ENCODE results near the gene PPP2R2D. TPM values are rescaled to one million over a fixed set of nuclear protein-coding genes. Genes with fewer than 3 reads are reported as not detected.
"Not testable (repeated sequence)": the region's sequence is repeated elsewhere in the genome, so short reads cannot be mapped to it uniquely, and the experiment has no call there.

PPP2R2D gene
- polyA plus RNA-seq, 1 donor: 49.5 TPM

DNA sequence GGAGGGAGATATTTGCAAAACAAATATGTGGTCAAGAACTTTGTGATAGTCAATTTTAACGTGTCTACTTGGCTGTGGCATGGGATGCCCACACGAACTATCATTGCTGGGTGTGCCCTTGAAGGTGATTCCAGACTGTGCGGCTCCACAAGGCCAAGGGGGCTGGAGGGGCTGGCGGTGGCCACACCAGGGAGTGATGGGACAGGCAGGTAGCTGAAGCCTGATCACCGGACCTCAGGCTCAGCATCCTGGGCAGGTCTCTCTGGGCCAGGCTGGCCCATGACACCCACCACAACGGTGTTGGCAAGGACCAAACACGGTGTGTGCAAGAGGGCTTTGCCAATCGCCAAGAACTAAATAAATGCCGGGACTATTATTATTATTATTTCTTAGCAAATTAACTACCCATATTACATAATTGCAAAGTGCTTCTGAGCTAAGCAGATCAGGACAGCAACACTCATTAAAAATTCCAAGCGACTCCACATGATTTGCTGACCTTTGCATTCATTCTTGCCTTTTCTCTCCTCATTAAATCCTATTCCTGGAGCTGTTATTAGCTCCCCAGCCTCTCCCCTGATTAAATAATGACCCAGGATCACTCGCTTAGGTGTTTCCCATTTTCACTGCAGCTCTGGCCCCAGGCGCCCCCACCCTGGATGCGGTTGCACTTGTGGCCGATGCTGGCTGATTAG, 35.4 kb upstream of the PPP2R2D start:
- no peak for DNase-seq

DNA sequence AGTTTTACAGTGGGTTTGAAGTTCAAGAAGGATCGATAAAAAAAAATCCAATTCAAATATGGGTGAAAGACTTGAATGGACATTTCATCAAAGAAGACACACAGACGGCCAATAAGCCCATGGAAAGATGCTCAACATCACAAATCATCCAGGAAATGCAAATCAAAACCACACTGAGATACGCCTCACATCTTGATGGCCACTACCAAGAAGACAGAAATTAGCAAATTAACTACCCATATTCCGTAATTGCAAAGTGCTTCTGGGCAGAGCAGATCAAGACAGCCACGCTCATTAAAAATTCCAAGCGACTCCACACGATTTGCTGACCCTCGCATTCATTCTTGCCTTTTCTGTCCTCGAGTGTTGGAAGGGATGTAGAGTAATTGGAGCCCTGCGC, 34.1 kb upstream of the PPP2R2D start:
- DNase-seq: no peak

DNA sequence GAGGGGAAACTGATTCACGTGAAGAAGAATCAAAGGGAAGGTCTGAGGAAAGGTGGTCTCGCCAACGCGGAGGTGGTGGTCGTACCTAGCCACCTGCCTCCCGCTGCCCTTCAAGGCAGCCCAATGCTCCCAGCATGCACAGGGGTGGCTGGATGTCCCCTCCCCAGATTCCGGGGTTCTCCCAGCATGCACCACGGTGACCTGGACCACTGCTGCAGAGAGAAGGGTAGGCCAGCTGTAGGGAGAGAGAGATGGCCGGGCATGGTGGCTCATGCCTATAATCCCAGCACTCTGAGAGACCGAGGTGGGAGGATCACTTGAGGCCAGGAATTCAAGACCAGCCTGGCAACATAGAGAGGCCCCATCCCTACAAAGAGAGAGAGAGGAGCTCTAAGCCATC, 32.4 kb upstream of the PPP2R2D start:
- no peak for DNase-seq

DNA sequence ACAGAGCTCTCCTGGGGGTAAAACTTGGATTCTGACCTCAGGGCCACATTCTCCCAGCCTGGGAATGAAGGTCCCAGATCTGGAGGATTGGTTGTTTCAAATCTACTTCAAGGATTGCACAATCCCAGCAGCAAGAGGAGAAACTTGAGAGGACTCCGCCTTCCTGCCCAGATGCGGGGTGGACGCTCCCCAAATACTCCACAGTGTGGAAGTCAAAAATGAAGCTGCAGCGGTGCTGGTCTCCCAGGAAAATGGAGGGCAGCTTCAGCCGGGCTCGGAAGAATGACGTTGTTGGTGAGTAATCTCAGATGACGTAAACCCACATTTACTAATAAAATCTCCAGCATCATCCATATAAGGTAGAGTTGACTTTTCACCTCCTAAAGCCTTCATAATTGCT, 31.5 kb upstream of the PPP2R2D start:
- DNase-seq: no peak

DNA sequence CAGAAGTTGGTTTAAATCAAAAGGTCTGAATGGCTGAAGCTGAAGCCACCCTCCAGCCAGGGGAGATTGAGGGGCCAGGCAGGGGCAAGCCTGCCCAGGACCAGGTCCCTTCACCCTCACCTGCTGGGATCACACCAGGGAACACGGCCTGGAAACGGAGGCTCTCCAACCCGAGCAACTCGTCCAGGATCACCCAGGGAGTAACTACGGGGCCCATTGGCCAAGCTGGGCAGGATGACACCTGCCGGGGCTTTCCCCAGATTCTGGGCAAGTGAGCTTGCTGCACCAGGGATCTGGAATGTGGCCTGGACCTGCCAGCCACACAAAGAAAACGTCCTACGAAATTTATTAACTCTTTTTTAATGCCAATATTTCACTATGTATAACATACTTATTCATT, 30.4 kb upstream of the PPP2R2D start:
- no peak for DNase-seq

DNA sequence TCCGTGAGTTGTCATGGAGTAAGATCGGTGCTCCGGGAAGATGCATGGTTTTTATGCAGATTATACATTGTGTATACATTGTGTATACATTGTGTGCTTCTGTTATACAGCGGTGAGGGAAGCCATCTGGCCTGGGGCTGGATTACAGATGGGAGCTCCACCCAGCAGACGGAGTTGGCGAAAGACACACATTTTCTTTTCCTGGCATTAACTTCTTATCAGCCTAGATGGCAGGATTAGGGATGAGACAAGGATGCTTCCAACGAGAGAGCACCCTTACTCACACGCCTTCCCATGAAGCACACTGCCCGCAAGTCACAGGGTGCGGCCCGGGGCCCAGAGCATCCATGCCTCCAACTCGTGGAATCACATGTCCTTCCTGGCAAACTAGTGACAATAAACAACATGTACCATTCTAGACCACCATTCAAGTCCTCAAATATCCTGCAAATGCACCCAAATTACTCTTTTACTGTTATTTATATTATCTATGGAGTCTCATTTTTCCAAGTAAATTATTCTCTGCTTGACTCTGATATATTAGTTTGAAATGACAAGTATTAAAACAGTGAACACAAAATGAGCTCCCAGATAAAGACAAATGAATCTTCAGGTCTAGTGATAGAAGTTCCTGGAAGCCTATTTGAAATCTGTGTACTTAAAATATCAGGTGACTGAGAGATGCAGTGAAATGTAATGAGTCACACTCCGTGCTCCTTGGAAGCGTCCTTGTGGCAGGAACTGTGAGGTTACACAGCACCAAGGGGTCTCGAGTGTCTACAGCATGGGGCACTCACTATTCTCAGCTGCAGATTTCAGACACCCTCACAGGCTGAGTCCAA, 29.8 kb upstream of the PPP2R2D start:
- DNase-seq: no peak

DNA sequence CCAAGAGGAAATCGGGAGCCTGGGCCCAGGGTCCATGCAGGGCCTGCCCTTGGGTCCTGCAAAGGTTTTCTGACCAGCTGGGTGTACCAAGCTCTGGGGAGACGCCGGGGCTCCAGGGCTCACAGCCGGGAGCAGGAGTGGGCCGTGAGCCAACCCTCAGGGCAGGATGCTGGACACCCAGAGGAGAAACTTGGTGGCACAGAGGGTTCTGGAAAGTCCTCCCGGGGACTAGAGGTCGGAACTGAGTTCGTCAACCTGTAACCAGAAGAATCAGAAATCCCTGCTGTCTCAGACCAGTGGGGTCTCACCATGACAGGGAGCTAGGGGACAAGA, 29.2 kb upstream of the PPP2R2D start:
- no peak for DNase-seq

DNA sequence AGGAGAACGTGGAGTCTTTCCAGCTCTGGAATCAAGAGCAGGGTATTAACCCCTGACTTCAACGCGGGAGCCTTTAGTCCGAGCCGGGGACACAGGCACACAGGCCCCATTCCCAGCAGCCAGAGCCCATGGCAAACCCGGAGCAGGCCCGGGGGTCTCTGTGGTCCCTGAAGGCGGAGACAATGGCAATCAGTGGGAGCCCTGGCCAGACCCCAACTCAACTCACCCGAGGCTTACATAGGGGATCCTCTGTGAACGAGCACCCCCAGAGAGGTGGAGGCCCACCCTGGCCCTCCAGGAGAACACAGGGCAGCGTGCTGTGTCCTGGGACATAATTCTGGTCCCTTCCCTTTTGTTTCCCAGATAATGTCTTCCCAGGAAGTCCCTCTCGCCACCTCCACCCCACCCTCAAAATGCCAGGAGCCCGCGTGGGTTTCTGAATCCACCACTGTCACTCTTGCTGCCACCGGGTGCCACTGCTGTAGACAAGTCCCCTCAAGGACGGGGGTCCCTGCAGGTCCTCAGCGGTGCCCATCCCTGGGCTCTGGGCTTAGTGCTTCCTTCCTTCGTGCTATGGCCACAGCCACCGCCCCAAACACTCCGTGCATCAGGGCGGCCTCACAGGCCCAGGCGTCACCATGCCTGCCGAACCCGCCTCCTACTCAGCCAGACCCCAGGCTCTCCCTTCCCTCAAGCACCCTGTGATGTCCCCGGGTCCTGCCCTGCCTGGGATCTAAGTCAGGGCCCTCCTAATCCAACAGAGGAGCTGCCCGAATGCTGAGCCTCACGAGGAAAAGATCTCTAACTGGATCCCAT, 28.6 kb upstream of the PPP2R2D start:
- no peak for DNase-seq

DNA sequence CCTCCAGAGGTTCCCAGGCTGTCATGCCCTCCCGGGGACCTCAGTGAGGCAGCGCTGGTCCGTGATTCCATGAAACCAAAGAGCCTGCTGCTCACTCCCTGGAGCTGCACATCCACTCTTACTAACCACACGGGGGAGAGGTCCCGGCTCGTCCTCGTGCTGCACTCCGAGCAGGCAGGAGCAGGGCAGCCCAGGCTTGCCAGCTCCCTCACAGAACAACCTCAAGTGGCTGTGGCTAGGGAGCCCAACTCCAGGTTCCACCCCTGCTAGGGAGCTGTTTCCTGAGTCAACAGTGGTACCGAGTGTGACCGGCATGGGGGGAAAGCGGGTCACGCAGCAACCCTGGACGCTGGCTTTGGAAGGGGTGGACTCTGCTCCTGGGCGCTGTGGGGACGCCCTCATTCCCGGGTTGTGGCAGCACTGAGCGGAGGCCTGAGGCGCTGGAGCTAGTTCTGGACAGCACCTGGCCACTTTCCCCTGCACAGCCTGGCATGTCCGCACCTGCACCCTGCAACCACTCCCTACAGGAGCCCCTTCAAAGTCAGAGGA, 27.9 kb upstream of the PPP2R2D start:
- DNase-seq: no peak

DNA sequence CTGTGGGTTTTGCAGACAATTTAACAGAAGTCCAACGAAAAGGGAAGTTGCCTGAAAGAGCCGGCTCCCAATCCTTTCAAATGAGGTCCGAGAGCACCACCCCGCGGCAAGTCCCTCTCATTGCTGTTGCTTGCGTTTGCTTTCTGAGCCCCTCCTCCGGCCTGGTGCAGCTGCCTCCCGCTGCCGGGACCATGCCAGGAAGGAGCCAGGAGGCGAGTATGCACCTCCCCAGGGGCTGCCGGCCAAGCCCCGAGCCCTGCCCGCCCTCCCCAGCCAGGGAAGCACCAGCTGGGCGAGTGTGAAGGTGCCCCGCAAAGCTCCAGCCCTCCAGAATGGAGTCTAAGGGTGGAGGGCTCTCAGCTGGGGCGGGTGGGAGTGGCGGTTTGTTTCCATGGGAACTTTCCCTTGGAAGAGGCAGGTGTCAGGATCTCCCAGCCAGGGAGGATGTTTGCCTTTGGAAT, 25.8 kb upstream of the PPP2R2D start:
- peak; percentile 88 for DNase-seq

DNA sequence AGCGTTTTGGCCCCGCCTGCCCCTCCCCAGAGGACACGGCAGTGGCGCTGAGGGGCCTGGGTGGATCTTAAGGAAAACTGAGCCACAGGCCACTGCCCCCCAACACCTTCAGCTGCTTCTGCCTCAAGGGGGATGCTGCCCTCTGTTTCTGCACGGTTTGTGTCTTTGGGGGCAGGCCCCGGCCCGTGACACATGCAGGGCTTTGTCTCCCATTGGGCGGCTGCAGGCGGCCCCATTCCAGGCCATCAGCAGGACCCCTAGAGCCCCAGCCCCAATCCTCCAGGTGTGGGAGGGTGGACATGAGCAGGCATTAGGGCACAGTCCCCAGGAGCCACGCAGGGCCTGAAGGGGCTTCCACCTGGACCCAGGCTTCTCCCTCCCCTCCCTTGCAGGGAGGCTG, 25.3 kb upstream of the PPP2R2D start:
- DNase-seq: no peak

DNA sequence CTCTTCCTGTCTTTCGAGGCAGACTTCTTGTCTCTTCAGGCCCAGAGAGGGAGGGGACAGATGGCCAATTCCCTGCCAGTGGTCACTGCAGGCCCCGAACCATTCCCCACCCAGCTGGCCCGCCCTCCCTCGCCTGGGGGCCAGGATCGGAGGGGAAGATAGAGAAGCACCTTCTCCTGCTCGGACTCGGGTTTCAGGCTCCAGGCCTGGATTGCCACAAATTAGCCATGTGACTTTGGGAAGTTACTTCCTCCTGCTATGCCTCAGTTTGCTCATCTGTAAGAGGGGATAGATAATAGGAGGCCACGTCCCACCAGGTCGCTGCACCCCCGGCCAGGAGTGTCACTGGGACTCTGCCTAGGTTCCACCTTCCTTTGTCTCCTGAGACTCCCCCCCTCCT, 24.8 kb upstream of the PPP2R2D start:
- no peak for DNase-seq

DNA sequence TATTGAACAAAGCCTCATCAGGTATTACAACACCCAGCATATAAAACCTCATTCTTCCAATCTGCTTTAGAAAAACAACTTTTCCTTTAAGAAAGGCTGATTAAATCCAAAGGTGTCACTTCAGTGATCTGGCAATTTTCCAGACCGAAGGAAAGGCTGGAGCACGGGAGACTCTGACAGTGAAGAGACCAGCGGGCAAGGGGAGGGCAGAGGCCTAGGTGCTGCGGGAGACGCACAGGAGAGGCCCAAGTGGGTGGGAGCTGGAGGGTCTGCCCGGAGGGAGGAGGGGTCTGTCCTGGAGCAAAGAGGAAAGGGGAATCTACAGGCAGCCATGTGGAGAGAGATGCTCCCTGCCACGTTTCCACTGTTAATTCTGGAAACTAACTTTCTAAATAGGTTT, 24.3 kb upstream of the PPP2R2D start:
- no peak for DNase-seq

DNA sequence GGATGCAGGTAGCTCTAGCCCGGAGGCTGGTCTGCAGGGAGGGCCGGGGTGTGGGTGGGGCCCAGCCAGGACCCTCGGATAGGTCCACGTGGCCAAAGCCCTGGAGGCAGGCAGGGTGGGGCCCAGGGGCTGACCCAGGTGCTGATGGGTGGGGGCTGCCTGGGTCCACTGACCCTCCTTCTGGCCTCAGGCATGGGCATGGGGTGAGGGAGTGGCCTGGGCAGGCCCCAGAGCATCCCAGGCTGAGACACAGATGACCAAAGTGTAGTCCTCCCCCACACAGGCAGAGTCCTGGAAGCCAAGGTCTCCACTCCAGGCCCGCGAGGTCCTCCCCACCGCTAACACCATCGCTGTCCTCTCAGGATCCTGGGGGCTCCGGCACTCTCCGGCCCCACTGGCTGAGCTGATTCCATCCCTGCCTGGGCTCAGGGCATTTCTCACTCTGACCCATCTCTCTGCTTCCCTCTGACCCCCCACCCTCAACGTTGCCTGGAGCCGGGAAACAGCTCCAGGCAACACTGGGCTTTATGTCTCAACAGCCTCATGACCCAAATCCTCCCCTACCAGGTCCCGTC, 20.7 kb upstream of the PPP2R2D start:
- no peak for DNase-seq

DNA sequence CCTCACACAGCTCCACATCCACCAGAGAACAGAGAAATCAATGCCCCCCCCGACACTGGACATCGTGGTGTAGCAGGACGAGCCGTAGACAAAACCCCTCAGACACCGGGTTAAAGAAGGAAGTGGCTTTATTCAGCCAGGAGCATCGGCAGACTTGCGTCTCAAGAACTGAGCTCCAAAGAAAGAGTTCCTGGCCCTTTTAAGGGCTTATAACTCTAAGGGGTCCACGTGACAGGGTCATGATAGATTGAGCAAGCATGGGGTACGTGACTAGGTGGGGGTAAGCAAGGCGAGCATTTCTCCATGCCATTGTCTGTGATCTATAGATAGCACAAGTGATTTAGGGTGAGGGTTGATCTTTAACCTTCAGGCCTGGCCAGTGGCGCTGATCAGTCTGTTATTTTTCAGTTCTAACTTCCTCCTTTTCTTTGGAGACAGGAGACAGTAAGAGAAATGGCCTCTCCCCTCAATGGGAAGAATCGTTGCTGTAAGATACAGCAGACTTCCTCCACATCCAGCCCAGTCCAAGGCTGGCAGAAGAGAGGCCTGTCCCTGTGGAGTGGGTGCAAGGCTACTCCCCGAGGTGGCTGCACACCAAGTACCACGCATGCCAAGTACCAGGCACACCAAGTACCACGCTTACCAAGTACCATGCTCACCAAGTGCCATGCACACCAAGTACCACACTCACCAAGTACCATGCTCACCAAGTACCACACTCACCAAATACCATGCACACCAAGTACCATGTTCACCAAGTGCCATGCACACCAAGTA, 19.5 kb upstream of the PPP2R2D start:
- DNase-seq: no peak

DNA sequence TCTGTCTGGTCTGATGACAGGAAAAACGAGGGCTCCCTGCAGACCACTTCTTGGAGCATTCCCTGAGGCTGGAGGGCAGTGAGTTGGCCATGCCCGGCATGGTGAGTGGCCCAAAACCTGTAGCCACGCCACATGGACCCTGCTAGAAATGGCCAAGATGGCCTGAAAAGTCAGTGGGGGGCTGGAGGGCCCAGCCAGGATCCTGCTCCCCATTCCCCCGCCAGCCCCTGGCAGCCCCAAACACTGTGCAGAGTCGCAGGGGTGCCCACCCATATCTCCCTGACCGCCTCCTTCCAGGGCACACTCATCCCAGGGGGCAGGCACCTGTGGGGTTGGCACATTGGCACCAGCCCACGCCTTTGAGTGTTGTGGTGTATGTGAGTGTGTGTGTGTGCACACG, 18.7 kb upstream of the PPP2R2D start:
- no peak for DNase-seq

DNA sequence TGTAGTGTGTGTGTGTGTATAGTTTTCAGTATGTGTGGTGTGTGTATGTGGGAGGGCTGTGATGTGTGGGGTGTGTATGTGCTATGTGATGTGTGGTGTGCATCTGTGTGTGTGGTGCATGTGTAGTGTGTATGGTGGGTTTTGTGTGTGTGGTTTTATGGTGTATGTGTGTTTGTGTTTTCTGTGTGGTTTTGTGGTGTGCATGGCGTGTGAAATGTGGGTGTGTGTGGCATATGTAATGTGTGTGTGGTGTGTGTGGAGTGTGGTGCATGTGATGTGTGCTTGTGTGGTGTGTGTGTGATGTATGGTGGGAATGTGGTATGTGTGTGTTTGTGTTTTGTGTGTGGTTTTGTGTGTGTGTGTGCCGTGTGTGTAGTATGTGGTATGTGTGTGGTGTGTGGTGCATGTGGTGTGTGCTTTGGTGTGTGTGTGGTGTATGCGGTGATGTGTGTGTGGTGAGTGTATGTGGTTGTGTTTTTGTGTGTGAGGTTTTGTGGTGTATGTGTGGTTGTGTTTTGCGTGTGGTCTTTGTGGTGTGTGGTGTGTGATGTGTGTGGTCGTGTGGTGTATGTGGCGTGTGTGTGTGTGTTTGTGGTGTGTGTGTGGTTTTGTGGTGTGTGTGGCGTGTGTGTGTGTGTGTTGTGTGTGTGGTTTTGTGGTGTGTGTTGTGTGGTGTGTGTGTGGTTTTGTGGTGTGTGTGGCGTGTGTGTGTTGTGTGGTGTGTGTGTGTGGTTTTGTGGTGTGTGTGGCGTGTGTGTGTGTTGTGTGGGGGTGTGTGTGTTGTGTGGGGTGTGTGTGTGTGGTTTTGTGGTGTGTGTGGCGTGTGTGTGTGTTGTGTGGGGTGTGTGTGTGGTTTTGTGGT, 18.0 kb upstream of the PPP2R2D start:
- no peak for DNase-seq

DNA sequence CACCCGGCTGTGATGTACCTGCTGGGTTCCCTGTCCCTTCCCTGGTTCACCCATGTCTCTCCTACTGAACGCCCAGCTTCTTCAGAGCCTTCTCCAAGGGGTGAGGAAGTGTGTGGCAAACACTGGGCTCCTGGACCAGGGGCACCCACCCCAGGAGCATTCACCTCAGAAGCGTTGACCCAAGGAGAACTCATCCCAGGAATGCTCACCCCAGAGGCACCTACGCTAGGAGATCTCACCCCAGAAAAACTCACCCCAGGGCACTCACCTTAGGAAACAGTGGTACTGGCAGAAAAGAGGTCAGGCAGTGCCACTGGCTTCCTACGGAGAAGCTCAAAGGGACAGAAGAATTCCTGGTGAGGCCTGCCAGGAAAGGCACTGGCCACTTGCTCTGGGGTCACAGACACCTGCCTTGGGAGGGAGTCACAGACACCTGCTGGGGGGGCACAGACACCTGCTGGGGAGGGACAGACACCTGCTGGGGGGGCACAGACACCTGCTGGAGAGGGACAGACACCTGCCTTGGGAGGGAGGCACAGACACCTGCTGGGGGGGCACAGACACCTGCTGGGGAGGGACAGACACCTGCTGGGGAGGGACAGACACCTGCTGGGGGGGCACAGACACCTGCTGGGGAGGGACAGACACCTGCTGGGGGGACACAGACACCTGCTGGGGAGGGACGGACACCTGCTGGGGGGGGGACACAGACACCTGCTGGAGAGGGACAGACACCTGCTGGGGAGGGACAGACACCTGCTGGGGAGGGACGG, 17.0 kb upstream of the PPP2R2D start:
- DNase-seq: not testable (repeated sequence)

DNA sequence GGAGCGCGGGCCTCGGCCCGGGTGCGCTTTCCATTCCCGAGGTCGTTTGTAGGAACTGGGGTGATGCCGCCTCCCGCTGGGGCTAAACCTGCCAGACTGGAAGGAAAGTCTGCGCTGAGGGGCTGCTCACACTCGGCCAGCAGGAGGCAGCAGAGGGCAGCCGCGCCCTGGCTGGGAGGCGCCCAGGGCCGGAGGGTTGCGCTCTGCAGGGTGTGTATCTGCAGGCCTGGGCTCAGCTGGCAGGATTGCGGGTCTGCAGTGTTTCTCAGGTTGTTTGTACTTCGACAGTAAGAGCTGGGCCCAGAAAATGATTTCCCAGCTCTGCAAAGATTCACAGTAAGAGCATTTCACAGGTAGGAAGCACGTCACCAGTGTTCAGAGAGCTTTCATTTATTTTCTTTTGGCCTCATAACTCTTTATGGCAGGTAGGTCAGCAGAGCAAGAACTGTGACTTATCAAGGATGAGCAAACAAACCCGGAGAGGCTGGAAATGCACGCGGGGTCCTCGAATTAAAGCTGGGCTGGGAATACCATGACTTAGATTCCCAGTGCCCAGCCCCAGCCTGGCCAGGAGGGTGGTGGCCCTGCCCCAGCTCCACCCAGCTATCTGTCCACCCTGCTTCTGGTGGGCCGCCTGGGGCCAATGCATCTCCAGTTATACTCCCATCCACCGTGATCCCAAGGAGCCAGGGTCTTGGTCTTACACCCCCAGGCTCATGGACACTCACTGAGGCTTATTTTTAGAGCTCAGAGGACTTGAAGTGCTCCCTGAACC, 15.2 kb upstream of the PPP2R2D start:
- DNase-seq: peak; percentile 62

All from left kidney (tissue), 2 donors.